Body of pancreas (tissue), 4 donors: ENCODE results near the gene SLC6A11.

ENCODE experiments used
- CTCF ChIP-seq, 7 experiments: fragments of 450-650 bp in 4 of 7; fragments of 200-600 bp in 3 of 7; sonication (generic) in 3 of 7; IDR thresholded peaks; one replicate each; pipeline ENCODE4 v1.5.1; 2016 to 2019; ENCODE audit warnings: antibody characterized with exemption in 7 of 7
- POLR2A ChIP-seq, 3 donors: fragments of 450-650 bp; IDR thresholded peaks; one replicate each; pipeline ENCODE4 v1.6.1; 2016; ENCODE audit warnings: antibody characterized with exemption in 3 of 3, mild to moderate bottlenecking in 2 of 3

GRCh38 chr3:10980312-10980711 is 164.3 kb downstream of the SLC6A11 start:
- TF ChIP-seq CTCF (IDR thresholded peaks at IDR 0.05) (no peak), POLR2A (IDR thresholded peaks at IDR 0.05) (no peak)
